ENCODE measurements around the gene INPP5K. TPM values are rescaled to one million over a fixed set of nuclear protein-coding genes. Genes with fewer than 3 reads are reported as not detected.

INPP5K gene
- total and polyA plus RNA-seq, 4 donors: 33.6 to 76.7 (median 41.0) TPM

- Histone ChIP-seq H3K9ac (ENCODE audit: insufficient read depth in 1 of 2, low read length in 2 of 2) (peak overlapping the region in 1 of 2 donors; percentile 55), H3K36me3 (ENCODE audit: control insufficient read depth in 4 of 4, insufficient read depth in 4 of 4, low read length in 4 of 4) (peaks cover 0 to 7% (median 2%) of the 10 kb centered on the region in 4 donors), H3K4me3 (peak overlapping the region; percentile 79), H3K9me3 (ENCODE audit: control insufficient read depth in 4 of 4, insufficient read depth in 3 of 4, low read length in 3 of 4) (no peaks in the 10 kb centered on the region), H3K4me1 (ENCODE audit: control insufficient read depth in 5 of 5, insufficient read depth in 5 of 5, low read length in 5 of 5) (peaks cover 6 to 23% (median 13%) of the 10 kb centered on the region in 5 donors), H3K27me3 (ENCODE audit: control insufficient read depth in 3 of 3, insufficient read depth in 3 of 3, low read length in 2 of 3) (no peaks in the 10 kb centered on the region), H3K27ac (ENCODE audit: low read depth in 1 of 2, low read length in 1 of 2) (peak overlapping the region; percentile 73 to 89)
- ATAC-seq (ENCODE audit: insufficient read depth, low FRiP score) (peak; percentile 7), DNase-seq (peak in 1 of 3 donors; percentile 30)
- TF ChIP-seq, protein P1, sequence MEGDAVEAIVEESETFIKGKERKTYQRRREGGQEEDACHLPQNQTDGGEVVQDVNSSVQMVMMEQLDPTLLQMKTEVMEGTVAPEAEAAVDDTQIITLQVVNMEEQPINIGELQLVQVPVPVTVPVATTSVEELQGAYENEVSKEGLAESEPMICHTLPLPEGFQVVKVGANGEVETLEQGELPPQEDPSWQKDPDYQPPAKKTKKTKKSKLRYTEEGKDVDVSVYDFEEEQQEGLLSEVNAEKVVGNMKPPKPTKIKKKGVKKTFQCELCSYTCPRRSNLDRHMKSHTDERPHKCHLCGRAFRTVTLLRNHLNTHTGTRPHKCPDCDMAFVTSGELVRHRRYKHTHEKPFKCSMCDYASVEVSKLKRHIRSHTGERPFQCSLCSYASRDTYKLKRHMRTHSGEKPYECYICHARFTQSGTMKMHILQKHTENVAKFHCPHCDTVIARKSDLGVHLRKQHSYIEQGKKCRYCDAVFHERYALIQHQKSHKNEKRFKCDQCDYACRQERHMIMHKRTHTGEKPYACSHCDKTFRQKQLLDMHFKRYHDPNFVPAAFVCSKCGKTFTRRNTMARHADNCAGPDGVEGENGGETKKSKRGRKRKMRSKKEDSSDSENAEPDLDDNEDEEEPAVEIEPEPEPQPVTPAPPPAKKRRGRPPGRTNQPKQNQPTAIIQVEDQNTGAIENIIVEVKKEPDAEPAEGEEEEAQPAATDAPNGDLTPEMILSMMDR (IDR thresholded peaks at IDR 0.05; ENCODE audit: control extremely low read depth, extremely low read depth): no peak
- WGBS, 2 donors: 1 to 2% methylated on average over 10 to 62 of the region's 62 CpGs
These were observed 45.8 kb upstream of the INPP5K start for GRCh38 chr17:1562176-1562643.

DNA sequence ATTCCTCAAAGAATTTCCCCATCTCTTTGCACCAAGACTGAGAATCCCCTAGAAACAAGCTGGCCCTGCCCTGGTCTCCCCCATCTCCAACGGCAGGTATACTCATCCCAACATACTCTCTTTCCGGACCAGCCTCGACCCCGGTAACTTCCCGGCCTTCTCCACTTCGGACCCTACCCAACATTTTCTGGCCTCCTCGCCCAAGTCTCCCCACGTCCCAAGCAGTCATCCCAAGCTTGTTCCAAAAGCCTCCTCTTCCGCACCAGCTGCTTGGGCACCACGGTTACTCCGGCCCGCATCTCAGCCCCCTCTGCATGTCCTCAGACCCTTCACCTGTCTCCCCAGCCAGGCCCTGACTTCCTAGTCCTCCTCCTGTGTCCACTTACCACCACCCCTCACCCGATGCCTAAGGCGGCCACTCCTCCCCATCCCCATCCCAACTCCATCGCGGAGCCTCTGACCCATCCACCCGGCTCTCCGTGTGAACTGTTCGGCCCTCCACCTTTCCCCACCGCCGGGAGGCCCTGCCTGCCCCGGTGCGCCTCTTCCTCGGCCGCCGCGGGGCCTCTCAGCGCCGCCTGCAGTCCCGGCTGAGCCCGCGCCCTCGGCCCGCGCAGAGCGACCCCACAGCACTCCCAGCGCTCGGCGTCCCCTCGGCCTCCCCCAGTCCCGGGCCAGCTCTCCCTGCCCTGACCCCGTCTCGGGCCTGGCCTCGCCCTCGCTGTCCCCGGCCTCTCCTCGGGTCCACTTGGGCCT lies 45.2 kb upstream of the INPP5K start:
- TF ChIP-seq, protein P1 (IDR thresholded peaks at IDR 0.05; ENCODE audit: control extremely low read depth, extremely low read depth): no peak
- DNase-seq: peak in 1 of 3 donors; percentile 48
- Histone ChIP-seq H3K36me3 (ENCODE audit: control insufficient read depth in 4 of 4, insufficient read depth in 4 of 4, low read length in 4 of 4) (peaks cover 0 to 11% (median 2%) of the 10 kb centered on the region in 4 donors), H3K27me3 (ENCODE audit: control insufficient read depth in 3 of 3, insufficient read depth in 3 of 3, low read length in 2 of 3) (no peaks in the 10 kb centered on the region), H3K4me1 (ENCODE audit: control insufficient read depth in 5 of 5, insufficient read depth in 5 of 5, low read length in 5 of 5) (peaks cover 6 to 23% (median 13%) of the 10 kb centered on the region in 5 donors), H3K27ac (ENCODE audit: low read depth in 1 of 2, low read length in 1 of 2) (peak overlapping the region; percentile 73 to 89), H3K9ac (ENCODE audit: insufficient read depth in 1 of 2, low read length in 2 of 2) (peak overlapping the region; percentile 40 to 55), H3K4me3 (peak overlapping the region; percentile 79), H3K9me3 (ENCODE audit: control insufficient read depth in 4 of 4, insufficient read depth in 3 of 4, low read length in 3 of 4) (no peaks in the 10 kb centered on the region)
- peak; percentile 17 for ATAC-seq (ENCODE audit: insufficient read depth, low FRiP score)
- 8 to 11% methylated on average over 44 to 47 of the region's 47 CpGs for WGBS, 2 donors

DNA sequence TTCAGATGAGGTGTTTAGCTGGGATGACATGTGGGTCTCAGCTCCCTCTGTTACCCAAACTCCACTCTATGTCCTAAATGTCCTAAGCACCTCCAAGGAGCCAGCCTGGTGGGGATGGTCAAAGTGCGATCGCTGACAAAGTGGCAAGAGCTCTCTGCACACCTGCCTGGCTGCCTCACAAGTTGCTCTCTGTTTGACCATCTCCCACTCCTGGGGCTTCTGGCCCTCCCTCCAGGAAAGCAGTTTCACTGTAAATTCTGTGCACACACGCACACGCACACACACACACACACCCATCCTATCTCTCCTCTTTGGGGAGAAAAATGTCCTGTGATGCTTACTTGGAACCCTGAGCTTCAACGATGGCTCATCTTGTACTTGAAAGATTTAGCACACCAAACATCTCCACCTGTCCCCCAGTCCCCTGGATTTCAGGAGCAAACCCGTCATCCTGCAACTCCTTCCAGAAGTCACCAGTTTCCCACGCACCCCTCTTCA lies 44.5 kb upstream of the INPP5K start:
- no peaks in the 10 kb centered on the region for H3K27me3 ChIP-seq (ENCODE audit: control insufficient read depth in 3 of 3, insufficient read depth in 3 of 3, low read length in 2 of 3)
- DNase-seq (no peak), ATAC-seq (ENCODE audit: insufficient read depth, low FRiP score) (no peak)
- peak overlapping the region in 1 of 2 donors; percentile 40 for H3K9ac ChIP-seq (ENCODE audit: insufficient read depth in 1 of 2, low read length in 2 of 2)
- H3K9me3 ChIP-seq (ENCODE audit: control insufficient read depth in 4 of 4, insufficient read depth in 3 of 4, low read length in 3 of 4): no peaks in the 10 kb centered on the region
- peaks cover 6 to 23% (median 13%) of the 10 kb centered on the region in 5 donors for H3K4me1 ChIP-seq (ENCODE audit: control insufficient read depth in 5 of 5, insufficient read depth in 5 of 5, low read length in 5 of 5)
- H3K27ac ChIP-seq (ENCODE audit: low read depth in 1 of 2, low read length in 1 of 2): peak overlapping the region in 1 of 2 donors; percentile 45
- 69 to 79% methylated on average over 7 of the region's 7 CpGs for WGBS, 2 donors
- H3K4me3 ChIP-seq: no peak overlapping the region
- peaks cover 0 to 11% (median 2%) of the 10 kb centered on the region in 4 donors for H3K36me3 ChIP-seq (ENCODE audit: control insufficient read depth in 4 of 4, insufficient read depth in 4 of 4, low read length in 4 of 4)
- TF ChIP-seq, protein P1 (IDR thresholded peaks at IDR 0.05; ENCODE audit: control extremely low read depth, extremely low read depth): no peak
